ENCODE data around the gene KRT32. TPM values are rescaled to one million over a fixed set of nuclear protein-coding genes. Genes with fewer than 3 reads are reported as not detected.

Gene KRT32
- total and polyA plus RNA-seq, 2 donors (not counting 1 experiment from before 2014, with no cell fraction given), result not detected

GRCh38 chr17:41442739-41443138 lies 24.4 kb downstream of the KRT32 start:
- ChIA-PET POLR2A (no interaction called here), CTCF (interaction anchor here (0.5 kb wide), 1 partner anchor 898 kb away, joined by 3 read pairs; no protein-coding TSS in a partner anchor)
- Histone ChIP-seq H3K4me3 (ENCODE audit: control extremely low read depth in 1 of 5, extremely low read depth in 1 of 5, insufficient read depth in 1 of 5, low read depth in 2 of 5, low read length in 4 of 5) (no peak overlapping the region), H3K4me2 (replicated peaks; ENCODE audit: low read depth, low read length, poor library complexity, severe bottlenecking) (no peak overlapping the region), H3K9me3 (ENCODE audit: control extremely low read depth in 1 of 3, control insufficient read depth in 2 of 3, insufficient read depth in 1 of 3, low read length in 2 of 3) (peaks cover 0 to 4% (median 0%) of the 10 kb centered on the region in 3 donors), H3K36me3 (replicated peaks in 1 of 2; ENCODE audit: control extremely low read depth in 1 of 2, control insufficient read depth in 1 of 2, extremely low read depth in 1 of 2, insufficient read depth in 2 of 2, low read length in 1 of 2) (no peaks in the 10 kb centered on the region), H3K27ac (ENCODE audit: low read length in 2 of 2) (no peak overlapping the region), H3K9ac (ENCODE audit: low read length) (no peak overlapping the region), H3K27me3 (replicated peaks in 1 of 4; ENCODE audit: control extremely low read depth in 1 of 4, control insufficient read depth in 3 of 4, insufficient read depth in 4 of 4, low read length in 3 of 4) (peaks cover 0 to 6% (median 0%) of the 10 kb centered on the region in 4 experiments), H3K4me1 (ENCODE audit: control insufficient read depth in 2 of 2, insufficient read depth in 2 of 2, low read length in 2 of 2) (no peaks in the 10 kb centered on the region), H2AFZ (ENCODE audit: insufficient read depth, low read depth, low read length, poor library complexity, severe bottlenecking) (no peak overlapping the region), H4K20me1 (ENCODE audit: control insufficient read depth, insufficient read depth, low read length, poor library complexity, severe bottlenecking) (no peaks in the 10 kb centered on the region), H3K79me2 (ENCODE audit: control insufficient read depth, insufficient read depth, low read length) (no peaks in the 10 kb centered on the region)
- TF ChIP-seq EZH2 (IDR thresholded peaks at IDR 0.05; ENCODE audit: borderline replicate concordance, insufficient read depth, low read depth, low read length, poor library complexity, severe bottlenecking) (no peak), CTCF (IDR thresholded peaks at IDR 0.05) (no peak)
- DNase-seq, result no peak
- Mint-ChIP-seq H3K9me3 (ENCODE audit: insufficient read depth) (no peaks in the 10 kb centered on the region), H3K4me3 (no peak overlapping the region), H3K27ac (no peak overlapping the region), H3K4me1 (no peaks in the 10 kb centered on the region), H3K27me3 (peaks cover 32% of the 10 kb centered on the region)
- no peak for ATAC-seq (ENCODE audit: low read depth)
- WGBS (ENCODE audit: insufficient coverage), result 65% methylated on average over 2 of the region's 4 CpGs
- intact Hi-C loops (cut with micrococcal nuclease), result no loop called here

- Histone ChIP-seq H3K9ac (ENCODE audit: low read length) (no peak within 1 kb of the TSS), H4K20me1 (ENCODE audit: control insufficient read depth, insufficient read depth, low read length, poor library complexity, severe bottlenecking) (no peaks in the 10 kb centered on the region), H3K9me3 (ENCODE audit: control extremely low read depth in 1 of 3, control insufficient read depth in 2 of 3, insufficient read depth in 1 of 3, low read length in 2 of 3) (peaks cover 0 to 4% (median 0%) of the 10 kb centered on the region in 3 donors), H3K4me2 (replicated peaks; ENCODE audit: low read depth, low read length, poor library complexity, severe bottlenecking) (no peak within 1 kb of the TSS), H3K27ac (ENCODE audit: low read length in 2 of 2) (no peak within 1 kb of the TSS), H3K4me1 (ENCODE audit: control insufficient read depth in 2 of 2, insufficient read depth in 2 of 2, low read length in 2 of 2) (no peaks in the 10 kb centered on the region), H3K36me3 (replicated peaks in 1 of 2; ENCODE audit: control extremely low read depth in 1 of 2, control insufficient read depth in 1 of 2, extremely low read depth in 1 of 2, insufficient read depth in 2 of 2, low read length in 1 of 2) (no peaks in the 10 kb centered on the region), H3K4me3 (ENCODE audit: control extremely low read depth in 1 of 5, extremely low read depth in 1 of 5, insufficient read depth in 1 of 5, low read depth in 2 of 5, low read length in 4 of 5) (no peak within 1 kb of the TSS), H3K79me2 (ENCODE audit: control insufficient read depth, insufficient read depth, low read length) (no peaks in the 10 kb centered on the region), H3K27me3 (replicated peaks in 1 of 4; ENCODE audit: control extremely low read depth in 1 of 4, control insufficient read depth in 3 of 4, insufficient read depth in 4 of 4, low read length in 3 of 4) (peaks cover 0 to 6% (median 0%) of the 10 kb centered on the region in 4 experiments), H2AFZ (ENCODE audit: insufficient read depth, low read depth, low read length, poor library complexity, severe bottlenecking) (no peak within 1 kb of the TSS)
- ChIA-PET CTCF (no interaction called here), POLR2A (no interaction called here)
- intact Hi-C loops (cut with micrococcal nuclease), result no loop called here
- H3K4me1 Mint-ChIP-seq, result no peaks in the 10 kb centered on the region
- H3K27ac Mint-ChIP-seq, result no peak within 1 kb of the TSS
- DNase-seq (no peak), ATAC-seq (ENCODE audit: low read depth) (no peak)
- 97% methylated on average over 9 of the region's 10 CpGs for WGBS (ENCODE audit: insufficient coverage)
- no peaks in the 10 kb centered on the region for H3K9me3 Mint-ChIP-seq (ENCODE audit: insufficient read depth)
- no peak within 1 kb of the TSS for H3K4me3 Mint-ChIP-seq
- peaks cover 39% of the 10 kb centered on the region for H3K27me3 Mint-ChIP-seq
- TF ChIP-seq CTCF (IDR thresholded peaks at IDR 0.05) (no peak), EZH2 (IDR thresholded peaks at IDR 0.05; ENCODE audit: borderline replicate concordance, insufficient read depth, low read depth, low read length, poor library complexity, severe bottlenecking) (no peak)
Measured at GRCh38 chr17:41440531-41441033, 26.6 kb downstream of the KRT32 start, which contains the start of gene KRT38. Gene KRT38 (minus strand): TSS chr17:41440983. CDS start chr17:41440921, 62 bp downstream.

Measured in B cell (primary cell).